ENCODE data around the gene FAM193B.

Gene FAM193B

DNA sequence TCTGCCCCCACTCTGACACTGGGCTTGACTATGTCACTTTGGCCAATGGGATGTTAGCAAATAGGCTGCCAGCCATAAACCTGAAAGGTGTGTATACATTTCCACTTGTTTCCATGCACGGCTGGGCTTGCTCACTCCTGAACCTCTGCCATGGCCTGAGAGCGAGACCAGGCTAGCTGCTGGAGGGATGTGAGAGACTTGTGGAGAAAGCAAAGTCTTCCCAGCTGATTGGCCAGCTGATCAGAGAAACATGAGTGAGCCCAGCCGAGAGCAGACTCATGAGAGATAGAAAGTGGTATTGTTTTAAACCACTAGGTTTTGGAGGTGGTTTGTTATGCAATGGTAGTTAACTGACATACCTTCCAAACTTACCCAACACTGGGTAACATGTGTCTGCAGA is 13.9 kb downstream of the FAM193B start:
- TF ChIP-seq, protein P1, sequence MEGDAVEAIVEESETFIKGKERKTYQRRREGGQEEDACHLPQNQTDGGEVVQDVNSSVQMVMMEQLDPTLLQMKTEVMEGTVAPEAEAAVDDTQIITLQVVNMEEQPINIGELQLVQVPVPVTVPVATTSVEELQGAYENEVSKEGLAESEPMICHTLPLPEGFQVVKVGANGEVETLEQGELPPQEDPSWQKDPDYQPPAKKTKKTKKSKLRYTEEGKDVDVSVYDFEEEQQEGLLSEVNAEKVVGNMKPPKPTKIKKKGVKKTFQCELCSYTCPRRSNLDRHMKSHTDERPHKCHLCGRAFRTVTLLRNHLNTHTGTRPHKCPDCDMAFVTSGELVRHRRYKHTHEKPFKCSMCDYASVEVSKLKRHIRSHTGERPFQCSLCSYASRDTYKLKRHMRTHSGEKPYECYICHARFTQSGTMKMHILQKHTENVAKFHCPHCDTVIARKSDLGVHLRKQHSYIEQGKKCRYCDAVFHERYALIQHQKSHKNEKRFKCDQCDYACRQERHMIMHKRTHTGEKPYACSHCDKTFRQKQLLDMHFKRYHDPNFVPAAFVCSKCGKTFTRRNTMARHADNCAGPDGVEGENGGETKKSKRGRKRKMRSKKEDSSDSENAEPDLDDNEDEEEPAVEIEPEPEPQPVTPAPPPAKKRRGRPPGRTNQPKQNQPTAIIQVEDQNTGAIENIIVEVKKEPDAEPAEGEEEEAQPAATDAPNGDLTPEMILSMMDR (conservative IDR thresholded peaks at IDR 0.05; ENCODE audit: low read depth, low read length): no peak
- Histone ChIP-seq H3K4me1 (ENCODE audit: low read depth, poor library complexity, severe bottlenecking) (no peaks in the 10 kb centered on the region), H3K79me2 (ENCODE audit: insufficient read depth, low read depth) (no peaks in the 10 kb centered on the region), H3K4me3 (IDR thresholded peaks at IDR 0.05; ENCODE audit: insufficient read depth, low read depth, low read length) (no peak overlapping the region), H3K27ac (no peak overlapping the region), H3K4me2 (no peak overlapping the region), H3K9ac (no peak overlapping the region), H3K36me3 (ENCODE audit: insufficient read depth) (no peaks in the 10 kb centered on the region), H3K27me3 (ENCODE audit: insufficient read depth, low read depth) (no peaks in the 10 kb centered on the region), H2AFZ (ENCODE audit: low read depth) (no peak overlapping the region), H4K20me1 (ENCODE audit: insufficient read depth) (no peaks in the 10 kb centered on the region)

DNA sequence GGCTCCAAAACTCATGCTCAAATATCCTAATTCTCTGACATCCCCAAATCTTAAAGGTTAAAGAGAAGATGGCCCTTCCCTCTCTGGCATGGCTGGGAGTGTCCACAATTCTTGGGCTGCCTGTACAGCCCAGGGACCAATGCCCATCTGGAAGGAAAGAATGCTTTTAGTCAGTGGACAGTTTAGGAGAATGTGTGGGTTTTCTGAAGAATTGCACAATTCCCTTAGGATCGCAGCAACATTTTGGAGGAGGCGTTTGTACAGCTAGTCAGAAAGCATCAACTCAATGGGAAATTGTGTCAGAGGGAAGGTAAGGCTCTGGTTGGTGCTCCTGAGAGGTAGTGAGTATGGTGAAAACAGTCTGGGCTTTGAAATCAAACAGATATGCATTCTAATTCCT is 15.0 kb downstream of the FAM193B start:
- H3K27ac ChIP-seq: no peak overlapping the region
- H3K4me2 ChIP-seq: no peak overlapping the region
- no peak overlapping the region for H2AFZ ChIP-seq (ENCODE audit: low read depth)
- H3K4me1 ChIP-seq (ENCODE audit: low read depth, poor library complexity, severe bottlenecking): no peaks in the 10 kb centered on the region
- no peak overlapping the region for H3K4me3 ChIP-seq (IDR thresholded peaks at IDR 0.05; ENCODE audit: insufficient read depth, low read depth, low read length)
- no peaks in the 10 kb centered on the region for H3K79me2 ChIP-seq (ENCODE audit: insufficient read depth, low read depth)
- H4K20me1 ChIP-seq (ENCODE audit: insufficient read depth): no peaks in the 10 kb centered on the region
- TF ChIP-seq, protein P1 (conservative IDR thresholded peaks at IDR 0.05; ENCODE audit: low read depth, low read length): no peak
- H3K36me3 ChIP-seq (ENCODE audit: insufficient read depth): no peaks in the 10 kb centered on the region
- H3K9ac ChIP-seq: no peak overlapping the region
- H3K27me3 ChIP-seq (ENCODE audit: insufficient read depth, low read depth): no peaks in the 10 kb centered on the region

DNA sequence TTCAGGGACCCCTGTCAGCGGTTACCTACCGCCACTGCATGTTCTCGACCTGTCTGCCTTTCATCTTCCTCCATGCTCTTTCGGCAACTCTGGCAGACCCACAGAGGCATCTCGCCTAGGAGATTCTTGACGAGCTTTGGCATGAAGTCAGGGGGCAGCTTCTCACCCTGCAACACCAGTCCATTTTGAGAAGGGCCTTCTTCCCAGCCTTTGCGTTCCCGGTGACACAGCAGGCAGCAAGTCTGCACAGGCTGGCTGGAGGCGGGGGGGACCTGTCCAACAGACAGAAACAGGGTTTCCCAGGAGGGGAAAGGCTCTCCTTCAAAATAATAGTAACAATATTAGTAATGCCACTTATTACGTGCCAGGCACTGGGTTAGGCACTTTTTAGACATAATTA is 15.5 kb downstream of the FAM193B start:
- no peaks in the 10 kb centered on the region for H3K4me1 ChIP-seq (ENCODE audit: low read depth, poor library complexity, severe bottlenecking)
- no peak overlapping the region for H3K27ac ChIP-seq
- no peak overlapping the region for H3K4me2 ChIP-seq
- H3K36me3 ChIP-seq (ENCODE audit: insufficient read depth): no peaks in the 10 kb centered on the region
- H4K20me1 ChIP-seq (ENCODE audit: insufficient read depth): no peaks in the 10 kb centered on the region
- no peak overlapping the region for H2AFZ ChIP-seq (ENCODE audit: low read depth)
- TF ChIP-seq, protein P1 (conservative IDR thresholded peaks at IDR 0.05; ENCODE audit: low read depth, low read length): no peak
- no peak overlapping the region for H3K9ac ChIP-seq
- H3K79me2 ChIP-seq (ENCODE audit: insufficient read depth, low read depth): no peaks in the 10 kb centered on the region
- H3K27me3 ChIP-seq (ENCODE audit: insufficient read depth, low read depth): no peaks in the 10 kb centered on the region
- H3K4me3 ChIP-seq (IDR thresholded peaks at IDR 0.05; ENCODE audit: insufficient read depth, low read depth, low read length): no peak overlapping the region

DNA sequence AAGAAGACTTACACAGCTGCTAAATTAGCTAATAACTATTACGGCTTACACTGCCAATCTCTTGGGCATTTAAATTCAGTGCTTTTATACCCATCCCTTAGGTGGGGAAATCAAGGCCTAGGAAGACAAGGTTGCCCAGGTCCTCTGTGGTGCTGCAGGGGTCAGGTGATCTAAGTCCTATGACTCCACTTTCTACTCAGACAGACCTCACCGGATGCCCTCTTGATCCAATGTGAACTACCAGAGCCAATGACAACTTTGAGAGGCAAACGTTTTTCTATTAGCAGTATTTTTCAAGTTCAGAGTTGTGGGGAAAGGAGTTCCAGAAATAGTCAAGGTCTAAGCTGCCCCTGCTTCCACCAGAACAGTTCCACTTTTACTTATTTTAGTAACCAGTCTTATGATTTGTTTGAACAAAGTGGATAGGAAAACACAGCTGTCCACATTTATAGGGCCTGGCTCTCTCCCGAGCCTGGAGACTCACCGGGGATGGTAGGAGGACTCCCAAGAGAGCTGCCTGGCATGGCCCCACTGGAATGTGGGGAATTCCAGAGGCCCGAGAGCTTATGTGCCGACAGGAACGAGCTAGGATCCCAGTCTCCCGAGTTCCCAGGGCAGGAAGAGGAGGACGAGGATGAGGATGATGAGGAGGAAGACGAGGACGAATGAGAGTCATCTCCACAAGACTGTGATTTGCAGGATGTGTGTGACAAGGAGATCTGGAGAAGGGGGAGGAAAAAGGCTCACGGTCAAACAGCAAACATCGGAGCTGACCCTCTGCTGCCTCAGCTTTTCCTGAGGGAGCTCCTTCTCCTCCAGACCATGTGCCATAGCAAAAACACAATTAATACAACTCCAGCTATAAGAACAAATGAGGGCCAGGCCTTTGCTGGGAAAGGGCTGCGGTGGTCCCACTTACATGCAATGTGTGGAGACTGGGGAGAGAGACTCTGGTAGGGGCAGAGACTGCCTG is 16.7 kb downstream of the FAM193B start:
- TF ChIP-seq, protein P1 (conservative IDR thresholded peaks at IDR 0.05; ENCODE audit: low read depth, low read length): no peak
- no peak overlapping the region for H3K4me2 ChIP-seq
- H3K36me3 ChIP-seq (ENCODE audit: insufficient read depth): no peaks in the 10 kb centered on the region
- H3K79me2 ChIP-seq (ENCODE audit: insufficient read depth, low read depth): no peaks in the 10 kb centered on the region
- H3K9ac ChIP-seq: no peak overlapping the region
- no peaks in the 10 kb centered on the region for H3K27me3 ChIP-seq (ENCODE audit: insufficient read depth, low read depth)
- H2AFZ ChIP-seq (ENCODE audit: low read depth): no peak overlapping the region
- H3K4me3 ChIP-seq (IDR thresholded peaks at IDR 0.05; ENCODE audit: insufficient read depth, low read depth, low read length): no peak overlapping the region
- no peaks in the 10 kb centered on the region for H4K20me1 ChIP-seq (ENCODE audit: insufficient read depth)
- H3K27ac ChIP-seq: no peak overlapping the region
- no peaks in the 10 kb centered on the region for H3K4me1 ChIP-seq (ENCODE audit: low read depth, poor library complexity, severe bottlenecking)

Measured in KMS-11 (cell line).